ENCODE measurements around the gene BBS9.
"Not testable (repeated sequence)": the region's sequence is repeated elsewhere in the genome, so short reads cannot be mapped to it uniquely, and the experiment has no call there.

The BBS9 gene

GRCh38 chr7:33463131-33463530 is 333.8 kb downstream of the BBS9 start:
- no peaks in the 10 kb centered on the region for H3K36me3 ChIP-seq (ENCODE audit: control insufficient read depth, insufficient read depth, low read length)
- H3K27me3 ChIP-seq (ENCODE audit: control insufficient read depth, insufficient read depth, low read length, poor library complexity, severe bottlenecking), result no peaks in the 10 kb centered on the region
- WGBS, 2 experiments, result 53 to 68% methylated on average over 2 of the region's 2 CpGs
- H3K4me1 ChIP-seq (ENCODE audit: control insufficient read depth, insufficient read depth, low read length), result peaks cover 18% of the 10 kb centered on the region
- no peak overlapping the region for H3K27ac ChIP-seq (ENCODE audit: insufficient read depth, low read depth, low read length, poor library complexity, severe bottlenecking)
- H3K4me3 ChIP-seq (ENCODE audit: insufficient read depth, low read depth, low read length), result no peak overlapping the region
- no peaks in the 10 kb centered on the region for H3K9me3 ChIP-seq (ENCODE audit: control insufficient read depth, low read length)

GRCh38 chr7:33466203-33466602 is 336.8 kb downstream of the BBS9 start:
- Histone ChIP-seq H3K36me3 (ENCODE audit: control insufficient read depth, insufficient read depth, low read length) (no peaks in the 10 kb centered on the region), H3K27ac (ENCODE audit: insufficient read depth, low read depth, low read length, poor library complexity, severe bottlenecking) (no peak overlapping the region), H3K9me3 (ENCODE audit: control insufficient read depth, low read length) (no peaks in the 10 kb centered on the region), H3K27me3 (ENCODE audit: control insufficient read depth, insufficient read depth, low read length, poor library complexity, severe bottlenecking) (no peaks in the 10 kb centered on the region), H3K4me1 (ENCODE audit: control insufficient read depth, insufficient read depth, low read length) (peaks cover 11% of the 10 kb centered on the region), H3K4me3 (ENCODE audit: insufficient read depth, low read depth, low read length) (no peak overlapping the region)
- WGBS, 2 experiments, result 100% methylated on average over 3 of the region's 4 CpGs; no CpG with 5 or more reads in 1 of the 2 experiments

- 96 to 97% methylated on average over 3 of the region's 3 CpGs for WGBS, 2 experiments
- H3K36me3 ChIP-seq (ENCODE audit: control insufficient read depth, insufficient read depth, low read length), result no peaks in the 10 kb centered on the region
- no peaks in the 10 kb centered on the region for H3K9me3 ChIP-seq (ENCODE audit: control insufficient read depth, low read length)
These were observed 342.4 kb downstream of the BBS9 start for GRCh38 chr7:33471636-33472242.

DNA sequence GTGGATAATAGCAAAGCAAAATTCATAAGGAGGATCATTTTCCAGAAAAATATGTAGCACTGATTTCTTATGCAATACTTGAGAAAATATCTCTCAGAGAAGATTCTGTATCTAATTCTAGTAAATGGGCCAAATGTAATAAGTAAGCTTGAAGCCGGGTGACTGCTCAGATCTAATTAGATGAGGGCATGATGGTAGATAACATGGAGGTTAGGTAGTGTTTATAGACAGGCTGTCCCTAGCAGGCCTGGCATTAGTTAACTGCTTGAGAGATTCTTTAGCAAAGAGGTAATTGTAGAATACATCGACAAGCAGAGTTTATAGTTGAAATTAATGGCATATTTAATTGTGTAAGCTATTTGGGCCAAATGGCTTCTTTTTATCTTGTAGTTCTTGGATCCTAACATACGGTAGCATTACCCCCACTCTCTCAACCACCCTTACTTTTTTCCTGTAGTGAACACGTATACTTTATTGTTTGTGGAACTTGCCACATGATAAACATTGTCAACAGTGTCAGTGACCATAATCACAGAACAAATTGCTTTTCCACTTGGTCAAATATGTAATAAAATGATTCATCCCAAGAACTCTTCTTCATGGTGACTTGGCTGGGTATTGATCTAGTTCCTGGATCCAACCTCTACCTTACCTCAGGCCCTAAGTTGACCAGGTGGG is 343.1 kb downstream of the BBS9 start:
- H3K4me1 ChIP-seq (ENCODE audit: control insufficient read depth, insufficient read depth, low read length), result no peaks in the 10 kb centered on the region
- WGBS, 2 experiments, result 86 to 92% methylated on average over 4 of the region's 4 CpGs
- H3K4me3 ChIP-seq (ENCODE audit: insufficient read depth, low read depth, low read length), result no peak overlapping the region

More at GRCh38 chr7:33471636-33472242, 342.4 kb downstream of the BBS9 start:
- H3K4me3 ChIP-seq (ENCODE audit: insufficient read depth, low read depth, low read length), result no peak overlapping the region
- H3K4me1 ChIP-seq (ENCODE audit: control insufficient read depth, insufficient read depth, low read length), result no peaks in the 10 kb centered on the region
- H3K27me3 ChIP-seq (ENCODE audit: control insufficient read depth, insufficient read depth, low read length, poor library complexity, severe bottlenecking), result no peaks in the 10 kb centered on the region
- no peak overlapping the region for H3K27ac ChIP-seq (ENCODE audit: insufficient read depth, low read depth, low read length, poor library complexity, severe bottlenecking)

GRCh38 chr7:33477719-33478480 is 348.5 kb downstream of the BBS9 start:
- H3K4me1 ChIP-seq (ENCODE audit: control insufficient read depth, insufficient read depth, low read length), result no peaks in the 10 kb centered on the region
- WGBS, 2 experiments, result 93 to 97% methylated on average over 1 of the region's 1 CpG

More for the DNA sequence above, 343.1 kb downstream of the BBS9 start:
- Histone ChIP-seq H3K36me3 (ENCODE audit: control insufficient read depth, insufficient read depth, low read length) (no peaks in the 10 kb centered on the region), H3K9me3 (ENCODE audit: control insufficient read depth, low read length) (no peaks in the 10 kb centered on the region), H3K27ac (ENCODE audit: insufficient read depth, low read depth, low read length, poor library complexity, severe bottlenecking) (no peak overlapping the region), H3K27me3 (ENCODE audit: control insufficient read depth, insufficient read depth, low read length, poor library complexity, severe bottlenecking) (no peaks in the 10 kb centered on the region)

DNA sequence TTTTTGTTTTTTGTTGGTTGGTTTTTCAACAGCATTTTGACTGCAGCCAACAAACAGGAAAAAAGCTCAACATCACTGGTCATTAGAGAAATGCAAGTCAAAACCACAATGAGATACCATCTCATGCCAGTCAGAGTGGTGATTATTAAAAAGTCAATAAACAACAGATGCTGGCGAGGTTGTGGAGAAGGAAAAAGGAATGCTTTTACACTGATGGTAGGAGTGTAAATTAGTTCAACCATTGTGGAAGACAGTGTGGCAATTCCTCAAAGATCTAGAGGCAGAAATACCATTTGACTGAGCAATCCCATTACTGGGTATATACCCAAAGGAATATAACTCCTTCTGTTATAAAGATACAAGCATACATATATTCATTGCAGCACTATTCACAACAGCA is 355.1 kb downstream of the BBS9 start:
- H3K27ac ChIP-seq (ENCODE audit: insufficient read depth, low read depth, low read length, poor library complexity, severe bottlenecking); H3K4me1 ChIP-seq (ENCODE audit: control insufficient read depth, insufficient read depth, low read length); H3K27me3 ChIP-seq (ENCODE audit: control insufficient read depth, insufficient read depth, low read length, poor library complexity, severe bottlenecking); H3K4me3 ChIP-seq (ENCODE audit: insufficient read depth, low read depth, low read length); H3K9me3 ChIP-seq (ENCODE audit: control insufficient read depth, low read length); H3K36me3 ChIP-seq (ENCODE audit: control insufficient read depth, insufficient read depth, low read length): not testable (repeated sequence)
- WGBS, 2 experiments, result 91 to 96% methylated on average over 1 of the region's 1 CpG

More at GRCh38 chr7:33477719-33478480, 348.5 kb downstream of the BBS9 start:
- no peak overlapping the region for H3K4me3 ChIP-seq (ENCODE audit: insufficient read depth, low read depth, low read length)
- no peaks in the 10 kb centered on the region for H3K9me3 ChIP-seq (ENCODE audit: control insufficient read depth, low read length)
- no peak overlapping the region for H3K27ac ChIP-seq (ENCODE audit: insufficient read depth, low read depth, low read length, poor library complexity, severe bottlenecking)
- no peaks in the 10 kb centered on the region for H3K36me3 ChIP-seq (ENCODE audit: control insufficient read depth, insufficient read depth, low read length)
- no peaks in the 10 kb centered on the region for H3K27me3 ChIP-seq (ENCODE audit: control insufficient read depth, insufficient read depth, low read length, poor library complexity, severe bottlenecking)

GRCh38 chr7:33485747-33486493 is 356.6 kb downstream of the BBS9 start:
- no peak overlapping the region for H3K27ac ChIP-seq (ENCODE audit: insufficient read depth, low read depth, low read length, poor library complexity, severe bottlenecking)
- H3K4me1 ChIP-seq (ENCODE audit: control insufficient read depth, insufficient read depth, low read length), result no peaks in the 10 kb centered on the region
- H3K27me3 ChIP-seq (ENCODE audit: control insufficient read depth, insufficient read depth, low read length, poor library complexity, severe bottlenecking), result no peaks in the 10 kb centered on the region
- no peaks in the 10 kb centered on the region for H3K36me3 ChIP-seq (ENCODE audit: control insufficient read depth, insufficient read depth, low read length)
- 96% methylated on average over 4 of the region's 4 CpGs for WGBS, 2 experiments
- H3K4me3 ChIP-seq (ENCODE audit: insufficient read depth, low read depth, low read length), result no peak overlapping the region
- H3K9me3 ChIP-seq (ENCODE audit: control insufficient read depth, low read length), result no peaks in the 10 kb centered on the region

DNA sequence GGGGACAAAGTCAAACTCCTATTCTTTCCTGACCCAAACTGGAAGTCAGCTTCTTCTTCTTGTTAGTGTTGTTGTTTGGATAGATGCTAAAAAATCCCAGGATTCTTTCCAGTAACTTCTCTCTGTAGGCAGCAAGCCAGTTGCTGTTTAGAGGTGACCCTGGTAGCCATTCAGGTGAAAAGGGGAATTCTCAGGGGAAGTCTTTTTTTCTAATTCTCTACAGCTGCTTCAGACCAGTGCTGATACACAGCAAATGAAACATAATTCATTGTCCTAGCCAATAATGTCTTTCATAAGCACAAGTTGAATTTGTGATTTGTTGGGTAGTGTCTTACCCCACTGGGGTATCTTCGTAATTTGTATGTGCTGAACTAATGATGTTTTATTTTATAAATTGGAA is 357.3 kb downstream of the BBS9 start:
- WGBS, 2 experiments, result 100% methylated on average over 1 of the region's 1 CpG
- H3K36me3 ChIP-seq (ENCODE audit: control insufficient read depth, insufficient read depth, low read length), result no peaks in the 10 kb centered on the region
- H3K9me3 ChIP-seq (ENCODE audit: control insufficient read depth, low read length), result no peaks in the 10 kb centered on the region
- no peaks in the 10 kb centered on the region for H3K4me1 ChIP-seq (ENCODE audit: control insufficient read depth, insufficient read depth, low read length)
- no peak overlapping the region for H3K27ac ChIP-seq (ENCODE audit: insufficient read depth, low read depth, low read length, poor library complexity, severe bottlenecking)
- no peaks in the 10 kb centered on the region for H3K27me3 ChIP-seq (ENCODE audit: control insufficient read depth, insufficient read depth, low read length, poor library complexity, severe bottlenecking)
- no peak overlapping the region for H3K4me3 ChIP-seq (ENCODE audit: insufficient read depth, low read depth, low read length)

GRCh38 chr7:33487998-33488682 is 358.8 kb downstream of the BBS9 start:
- Histone ChIP-seq H3K9me3 (ENCODE audit: control insufficient read depth, low read length) (no peaks in the 10 kb centered on the region), H3K36me3 (ENCODE audit: control insufficient read depth, insufficient read depth, low read length) (no peaks in the 10 kb centered on the region), H3K27me3 (ENCODE audit: control insufficient read depth, insufficient read depth, low read length, poor library complexity, severe bottlenecking) (no peaks in the 10 kb centered on the region), H3K4me1 (ENCODE audit: control insufficient read depth, insufficient read depth, low read length) (no peaks in the 10 kb centered on the region), H3K27ac (ENCODE audit: insufficient read depth, low read depth, low read length, poor library complexity, severe bottlenecking) (no peak overlapping the region), H3K4me3 (ENCODE audit: insufficient read depth, low read depth, low read length) (no peak overlapping the region)

Measured in ectodermal cell (in vitro differentiated cells).